ENCODE results near the gene HSPB1.
"Not testable (repeated sequence)": the region's sequence is repeated elsewhere in the genome, so short reads cannot be mapped to it uniquely, and the experiment has no call there.

The HSPB1 gene

DNA sequence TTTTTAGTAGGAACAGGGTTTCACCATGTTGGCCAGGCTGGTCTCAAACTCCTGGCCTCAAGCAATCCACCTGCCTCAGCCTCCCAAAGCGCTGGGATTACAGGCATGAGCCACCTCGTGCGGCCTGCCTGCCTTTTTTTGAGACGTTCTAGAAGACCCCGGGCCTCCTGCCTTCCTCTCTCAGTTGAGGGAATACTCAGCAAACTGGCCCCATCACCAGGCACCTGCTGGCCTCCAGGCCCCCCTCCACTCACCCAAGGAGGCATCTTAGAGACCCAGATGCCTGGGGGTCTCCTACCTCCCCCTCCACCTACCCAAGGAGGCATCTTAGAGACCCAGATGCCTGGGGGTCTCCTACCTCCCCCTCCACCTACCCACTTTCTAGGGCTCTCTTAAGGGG lies 9.6 kb upstream of the HSPB1 start:
- not testable (repeated sequence) for H3K27me3 ChIP-seq (ENCODE audit: insufficient read depth, low read length); H3K79me2 ChIP-seq (ENCODE audit: control insufficient read depth, insufficient read depth, low read length, unreplicated experiment); H2AFZ ChIP-seq (ENCODE audit: low read length, unreplicated experiment); H3K4me3 ChIP-seq (ENCODE audit: low read depth, low read length); H3K36me3 ChIP-seq (ENCODE audit: insufficient read depth, low read length)
- Histone ChIP-seq H3K4me1 (ENCODE audit: control insufficient read depth, insufficient read depth, low read length, unreplicated experiment) (peaks cover 50% of the 10 kb centered on the region), H3K27ac (ENCODE audit: low read depth, low read length) (peak overlapping the region; percentile 95)

DNA sequence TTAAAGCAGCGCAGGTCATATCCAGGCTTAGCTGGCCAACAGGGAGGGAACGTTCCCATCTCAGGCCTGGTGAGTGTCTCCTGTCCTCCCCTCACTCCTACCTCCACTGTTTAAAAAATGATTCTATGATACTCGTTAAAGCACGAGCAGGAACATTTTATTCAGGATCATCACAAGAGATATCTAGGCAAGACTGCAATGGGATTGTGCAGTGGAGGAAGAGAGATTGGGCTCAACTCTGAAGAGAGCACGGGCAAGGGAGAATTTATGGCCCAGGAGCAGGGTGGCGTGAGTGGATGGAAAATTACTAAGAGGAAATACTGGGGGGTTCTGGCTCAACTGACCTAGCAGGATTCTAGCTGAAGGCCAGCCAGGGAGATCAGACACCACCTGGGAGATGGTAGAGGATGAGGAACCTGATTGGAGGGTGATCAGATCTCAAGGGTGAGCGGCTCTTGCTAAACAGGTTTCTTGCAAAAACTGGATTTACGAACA lies 9.0 kb upstream of the HSPB1 start:
- H3K4me1 ChIP-seq (ENCODE audit: control insufficient read depth, insufficient read depth, low read length, unreplicated experiment): peaks cover 50% of the 10 kb centered on the region
- no peaks in the 10 kb centered on the region for H3K36me3 ChIP-seq (ENCODE audit: insufficient read depth, low read length)
- H3K4me3 ChIP-seq (ENCODE audit: low read depth, low read length): peak overlapping the region; percentile 69; the same call in 1 of the 2 replicates
- peak overlapping the region; percentile 95 for H3K27ac ChIP-seq (ENCODE audit: low read depth, low read length)
- no peaks in the 10 kb centered on the region for H3K27me3 ChIP-seq (ENCODE audit: insufficient read depth, low read length)
- no peak overlapping the region for H2AFZ ChIP-seq (ENCODE audit: low read length, unreplicated experiment)
- H3K79me2 ChIP-seq (ENCODE audit: control insufficient read depth, insufficient read depth, low read length, unreplicated experiment): no peaks in the 10 kb centered on the region

DNA sequence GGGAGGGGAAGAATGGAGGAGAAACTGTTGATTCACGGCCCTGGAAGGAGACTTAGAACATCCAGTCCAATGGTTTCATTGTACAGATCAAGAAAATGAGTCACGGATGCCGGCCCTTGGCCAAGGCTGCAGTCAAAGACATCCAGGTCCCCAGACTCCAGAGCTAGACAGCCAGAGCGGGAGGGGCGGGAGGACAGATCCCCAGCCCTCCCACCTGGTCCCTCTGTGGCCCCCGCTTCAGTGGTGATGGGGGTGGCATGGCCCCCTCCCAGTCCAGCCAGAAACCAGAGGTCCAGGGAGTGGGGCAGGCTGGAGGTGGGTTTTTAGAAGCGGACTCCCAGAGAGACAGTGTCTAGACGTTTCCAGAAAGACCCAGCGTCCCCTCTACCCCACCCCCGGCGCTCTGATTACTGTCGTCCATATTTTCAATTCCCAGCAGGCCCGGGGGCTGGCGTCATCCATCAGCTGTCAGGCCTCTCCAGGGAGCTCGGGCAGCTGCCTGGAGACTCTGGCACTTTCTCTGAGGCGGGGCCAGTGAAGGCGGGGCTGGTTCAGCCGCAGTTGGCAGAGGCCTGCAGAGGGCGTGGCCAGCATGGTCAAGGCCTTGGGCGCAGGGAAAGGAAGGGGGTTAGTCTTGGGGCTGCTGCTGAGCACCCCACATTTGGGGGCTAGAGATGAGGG lies 8.0 kb upstream of the HSPB1 start:
- H3K27ac ChIP-seq (ENCODE audit: low read depth, low read length): peak overlapping the region; percentile 95
- H3K4me3 ChIP-seq (ENCODE audit: low read depth, low read length): peak overlapping the region; percentile 69
- no peaks in the 10 kb centered on the region for H3K36me3 ChIP-seq (ENCODE audit: insufficient read depth, low read length)
- no peaks in the 10 kb centered on the region for H3K79me2 ChIP-seq (ENCODE audit: control insufficient read depth, insufficient read depth, low read length, unreplicated experiment)
- H3K27me3 ChIP-seq (ENCODE audit: insufficient read depth, low read length): no peaks in the 10 kb centered on the region
- H2AFZ ChIP-seq (ENCODE audit: low read length, unreplicated experiment): peak overlapping the region; percentile 70
- peaks cover 50% of the 10 kb centered on the region for H3K4me1 ChIP-seq (ENCODE audit: control insufficient read depth, insufficient read depth, low read length, unreplicated experiment)

DNA sequence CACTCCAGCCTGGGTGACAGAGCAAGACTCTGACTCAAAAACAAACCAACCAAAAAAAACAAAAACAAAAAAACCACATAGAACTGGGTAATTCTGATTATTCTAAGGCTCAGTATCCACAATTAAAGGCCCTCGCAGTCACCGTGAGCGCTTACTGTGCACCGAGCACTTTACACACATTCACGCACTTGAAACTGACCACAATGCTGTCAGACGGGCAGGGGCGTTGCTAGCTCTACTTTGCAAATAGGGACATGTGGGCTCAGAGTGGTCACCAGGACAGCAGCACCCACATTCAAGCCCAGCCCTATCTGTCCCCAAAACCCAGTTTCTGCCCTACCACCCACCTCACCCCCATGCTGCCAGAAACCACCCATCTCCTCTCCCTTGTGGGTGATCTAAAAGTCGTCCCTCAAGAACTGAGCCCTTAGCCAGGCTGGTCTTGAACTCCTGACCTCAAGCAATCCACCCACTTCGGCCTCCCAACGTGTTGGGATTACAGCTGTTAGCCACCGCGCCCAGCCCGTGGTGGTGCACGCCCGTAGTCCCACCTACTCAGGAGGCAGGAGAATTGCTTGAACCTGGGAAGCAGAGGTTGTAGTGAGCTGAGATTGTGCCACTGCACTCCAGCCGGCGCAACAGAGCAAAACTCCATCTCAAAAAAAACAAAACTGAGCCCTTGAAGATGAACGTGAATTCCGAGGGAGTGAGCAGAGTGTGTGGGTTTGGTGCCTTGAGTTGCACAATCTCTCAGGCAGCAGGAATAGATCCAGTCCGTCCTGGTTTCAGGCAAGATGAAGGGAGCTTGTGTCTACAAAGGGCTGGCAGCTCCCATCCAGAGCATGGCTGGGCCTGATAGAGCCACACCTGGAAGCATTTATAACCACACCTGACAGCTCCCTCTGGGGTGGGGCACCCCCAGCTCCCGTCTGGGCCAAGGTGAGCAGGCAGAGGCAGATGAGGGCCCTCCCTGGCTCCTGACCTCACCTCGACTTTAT lies 5.4 kb upstream of the HSPB1 start:
- Histone ChIP-seq H3K27ac (ENCODE audit: low read depth, low read length) (peak overlapping the region; percentile 86), H3K4me1 (ENCODE audit: control insufficient read depth, insufficient read depth, low read length, unreplicated experiment) (peaks cover 46% of the 10 kb centered on the region), H3K27me3 (ENCODE audit: insufficient read depth, low read length) (no peaks in the 10 kb centered on the region), H3K79me2 (ENCODE audit: control insufficient read depth, insufficient read depth, low read length, unreplicated experiment) (no peaks in the 10 kb centered on the region), H3K4me3 (ENCODE audit: low read depth, low read length) (peak overlapping the region; percentile 49), H2AFZ (ENCODE audit: low read length, unreplicated experiment) (peak overlapping the region; percentile 57), H3K36me3 (ENCODE audit: insufficient read depth, low read length) (no peaks in the 10 kb centered on the region)

DNA sequence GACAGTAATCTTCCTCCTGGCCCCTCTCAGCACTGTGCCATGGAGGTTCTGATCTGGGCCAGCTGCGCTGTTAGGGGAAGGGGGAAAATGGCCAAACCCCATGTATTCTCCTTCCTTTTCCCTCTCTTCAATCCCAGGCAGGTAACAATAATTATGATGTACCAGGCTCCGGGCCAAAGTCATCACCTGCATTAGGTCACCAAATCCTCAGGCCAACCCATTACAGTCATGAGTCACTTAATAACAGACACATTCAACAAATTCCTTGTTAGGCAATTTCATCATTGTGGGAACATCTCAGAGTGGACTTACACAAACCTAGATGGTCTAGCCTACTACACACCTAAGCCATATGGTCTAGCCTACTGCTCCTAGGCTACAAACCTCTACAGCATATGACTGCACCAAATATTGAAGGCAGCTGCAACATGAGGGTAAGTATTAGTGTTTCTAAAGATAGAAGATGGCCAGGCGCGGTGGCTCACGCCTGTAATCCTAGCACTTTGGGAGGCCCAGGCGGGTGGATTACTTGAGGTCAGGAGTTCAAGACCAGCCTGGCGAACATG lies 2.2 kb upstream of the HSPB1 start:
- H3K36me3 ChIP-seq (ENCODE audit: insufficient read depth, low read length): peaks cover 7% of the 10 kb centered on the region; the same call in 1 of the 2 replicates
- H3K4me3 ChIP-seq (ENCODE audit: low read depth, low read length): no peak overlapping the region
- H3K4me1 ChIP-seq (ENCODE audit: control insufficient read depth, insufficient read depth, low read length, unreplicated experiment): peaks cover 36% of the 10 kb centered on the region
- H3K27ac ChIP-seq (ENCODE audit: low read depth, low read length): no peak overlapping the region
- no peak overlapping the region for H2AFZ ChIP-seq (ENCODE audit: low read length, unreplicated experiment)
- H3K27me3 ChIP-seq (ENCODE audit: insufficient read depth, low read length): no peaks in the 10 kb centered on the region
- peaks cover 19% of the 10 kb centered on the region for H3K79me2 ChIP-seq (ENCODE audit: control insufficient read depth, insufficient read depth, low read length, unreplicated experiment)

DNA sequence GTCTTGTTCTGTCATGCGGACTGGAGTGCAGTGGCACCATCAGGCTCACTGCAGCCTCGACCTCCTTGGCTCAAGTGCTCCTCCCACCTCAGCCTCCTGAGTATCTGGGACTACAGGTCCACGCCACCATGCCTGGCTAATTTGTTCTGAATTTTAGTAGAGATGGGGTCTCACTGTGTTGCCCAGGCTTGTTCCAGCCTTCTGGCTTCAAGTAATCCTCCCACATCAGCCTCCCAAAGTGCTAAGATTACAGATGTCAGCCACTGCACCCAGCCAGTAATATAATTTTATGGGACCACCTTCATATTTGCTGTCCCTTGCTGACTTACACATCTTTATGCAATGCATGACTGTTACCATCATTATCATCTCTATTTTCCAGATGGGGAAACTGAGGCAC lies 1.5 kb upstream of the HSPB1 start:
- Histone ChIP-seq H3K79me2 (ENCODE audit: control insufficient read depth, insufficient read depth, low read length, unreplicated experiment) (peaks cover 19% of the 10 kb centered on the region), H2AFZ (ENCODE audit: low read length, unreplicated experiment) (no peak overlapping the region), H3K27ac (ENCODE audit: low read depth, low read length) (no peak overlapping the region), H3K36me3 (ENCODE audit: insufficient read depth, low read length) (peaks cover 7% of the 10 kb centered on the region; the same call in 1 of the 2 replicates), H3K4me1 (ENCODE audit: control insufficient read depth, insufficient read depth, low read length, unreplicated experiment) (peaks cover 32% of the 10 kb centered on the region), H3K27me3 (ENCODE audit: insufficient read depth, low read length) (no peaks in the 10 kb centered on the region), H3K4me3 (ENCODE audit: low read depth, low read length) (no peak overlapping the region)

DNA sequence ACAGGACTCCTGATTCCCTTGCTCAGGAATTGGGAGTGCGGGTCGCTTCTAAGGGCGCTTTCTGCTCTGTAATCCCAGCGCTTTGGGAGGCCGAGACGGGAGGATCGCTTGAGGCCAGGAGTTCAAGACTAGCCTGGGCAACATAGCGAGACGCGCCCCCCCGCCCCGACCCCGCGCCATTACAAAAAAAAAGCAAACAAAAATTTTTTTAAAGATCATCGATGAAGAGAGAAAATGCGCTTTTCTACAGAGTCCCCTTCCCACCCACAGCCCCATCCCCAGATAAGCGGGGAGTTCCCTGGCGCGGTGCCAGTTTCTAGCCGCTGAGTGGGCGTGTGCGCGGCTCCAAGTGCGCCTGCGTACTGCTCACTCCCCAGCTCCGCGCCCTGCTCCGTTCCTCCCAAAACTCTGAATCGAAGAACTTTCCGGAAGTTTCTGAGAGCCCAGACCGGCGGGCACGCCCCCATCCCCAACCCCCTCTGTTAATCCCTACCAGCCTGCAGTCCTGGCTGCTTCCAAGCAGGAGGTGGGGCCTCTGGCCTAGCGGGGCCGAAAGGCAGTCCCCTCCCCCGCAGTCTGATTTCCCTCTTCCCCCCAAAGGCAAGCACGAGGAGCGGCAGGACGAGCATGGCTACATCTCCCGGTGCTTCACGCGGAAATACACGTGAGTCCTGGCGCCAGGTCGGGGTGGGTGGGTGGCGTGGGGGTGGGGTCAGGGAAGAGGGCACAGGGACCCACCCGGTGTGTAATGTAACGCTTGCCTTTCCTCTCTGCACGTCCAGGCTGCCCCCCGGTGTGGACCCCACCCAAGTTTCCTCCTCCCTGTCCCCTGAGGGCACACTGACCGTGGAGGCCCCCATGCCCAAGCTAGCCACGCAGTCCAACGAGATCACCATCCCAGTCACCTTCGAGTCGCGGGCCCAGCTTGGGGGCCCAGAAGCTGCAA lies 1.0 kb downstream of the HSPB1 start:
- Histone ChIP-seq H3K4me3 (ENCODE audit: low read depth, low read length) (peak overlapping the region; percentile 81), H3K4me1 (ENCODE audit: control insufficient read depth, insufficient read depth, low read length, unreplicated experiment) (peaks cover 16% of the 10 kb centered on the region), H2AFZ (ENCODE audit: low read length, unreplicated experiment) (no peak overlapping the region), H3K27ac (ENCODE audit: low read depth, low read length) (peak overlapping the region; percentile 39), H3K36me3 (ENCODE audit: insufficient read depth, low read length) (peaks cover 7% of the 10 kb centered on the region; the same call in 1 of the 2 replicates), H3K79me2 (ENCODE audit: control insufficient read depth, insufficient read depth, low read length, unreplicated experiment) (peaks cover 19% of the 10 kb centered on the region), H3K27me3 (ENCODE audit: insufficient read depth, low read length) (no peaks in the 10 kb centered on the region)

DNA sequence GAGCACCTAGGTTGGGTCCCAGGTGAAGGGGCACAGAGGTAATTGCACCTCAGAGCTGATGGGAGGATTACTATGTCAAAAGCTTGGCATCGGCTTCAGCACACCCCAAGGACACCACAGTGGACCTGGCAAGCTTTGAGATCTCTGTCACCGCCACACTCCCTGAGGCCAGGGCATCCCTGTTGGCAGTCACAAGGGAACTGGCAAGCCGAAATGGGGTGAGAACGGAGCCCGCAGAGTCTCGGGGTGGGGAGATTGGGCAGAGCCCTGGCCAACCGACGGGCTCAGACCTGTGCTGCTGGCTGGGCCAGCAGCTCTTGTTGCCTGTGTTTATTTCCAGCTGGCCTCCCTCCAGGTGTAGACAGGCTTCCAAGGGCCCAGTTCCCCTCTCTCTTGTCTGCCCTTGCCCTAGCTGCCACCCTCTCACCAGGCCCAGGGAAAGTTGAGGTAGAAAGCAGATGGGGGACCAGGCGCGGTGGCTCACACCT lies 2.5 kb downstream of the HSPB1 start:
- Histone ChIP-seq H2AFZ (ENCODE audit: low read length, unreplicated experiment) (no peak overlapping the region), H3K4me1 (ENCODE audit: control insufficient read depth, insufficient read depth, low read length, unreplicated experiment) (peaks cover 15% of the 10 kb centered on the region), H3K27me3 (ENCODE audit: insufficient read depth, low read length) (no peaks in the 10 kb centered on the region), H3K79me2 (ENCODE audit: control insufficient read depth, insufficient read depth, low read length, unreplicated experiment) (peaks cover 19% of the 10 kb centered on the region), H3K36me3 (ENCODE audit: insufficient read depth, low read length) (peaks cover 7% of the 10 kb centered on the region; the same call in 1 of the 2 replicates), H3K27ac (ENCODE audit: low read depth, low read length) (no peak overlapping the region), H3K4me3 (ENCODE audit: low read depth, low read length) (no peak overlapping the region)

DNA sequence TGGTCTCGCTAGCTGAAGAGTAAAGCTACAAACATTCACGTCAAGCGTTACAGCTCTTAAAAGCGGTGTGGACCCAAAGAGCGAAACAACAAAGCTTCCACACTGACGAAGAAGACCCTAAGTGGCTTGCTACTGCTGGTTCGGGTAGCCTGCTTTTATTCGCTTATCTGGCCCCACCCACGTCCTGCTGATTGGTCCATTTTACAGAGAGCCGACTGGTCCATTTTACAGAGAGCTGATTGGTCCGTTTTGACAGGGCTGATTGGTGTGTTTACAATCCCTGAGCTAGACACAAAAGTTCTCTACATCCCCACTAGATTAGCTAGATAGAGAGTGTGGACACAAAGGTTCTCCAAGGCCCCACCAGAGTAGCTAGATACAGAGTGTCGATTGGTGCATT lies 6.4 kb downstream of the HSPB1 start:
- not testable (repeated sequence) for H3K27me3 ChIP-seq (ENCODE audit: insufficient read depth, low read length); H3K4me1 ChIP-seq (ENCODE audit: control insufficient read depth, insufficient read depth, low read length, unreplicated experiment); H3K79me2 ChIP-seq (ENCODE audit: control insufficient read depth, insufficient read depth, low read length, unreplicated experiment); H3K27ac ChIP-seq (ENCODE audit: low read depth, low read length); H2AFZ ChIP-seq (ENCODE audit: low read length, unreplicated experiment); H3K4me3 ChIP-seq (ENCODE audit: low read depth, low read length); H3K36me3 ChIP-seq (ENCODE audit: insufficient read depth, low read length)
